ENCODE data around the gene KIF26A.

KIF26A gene

DNA sequence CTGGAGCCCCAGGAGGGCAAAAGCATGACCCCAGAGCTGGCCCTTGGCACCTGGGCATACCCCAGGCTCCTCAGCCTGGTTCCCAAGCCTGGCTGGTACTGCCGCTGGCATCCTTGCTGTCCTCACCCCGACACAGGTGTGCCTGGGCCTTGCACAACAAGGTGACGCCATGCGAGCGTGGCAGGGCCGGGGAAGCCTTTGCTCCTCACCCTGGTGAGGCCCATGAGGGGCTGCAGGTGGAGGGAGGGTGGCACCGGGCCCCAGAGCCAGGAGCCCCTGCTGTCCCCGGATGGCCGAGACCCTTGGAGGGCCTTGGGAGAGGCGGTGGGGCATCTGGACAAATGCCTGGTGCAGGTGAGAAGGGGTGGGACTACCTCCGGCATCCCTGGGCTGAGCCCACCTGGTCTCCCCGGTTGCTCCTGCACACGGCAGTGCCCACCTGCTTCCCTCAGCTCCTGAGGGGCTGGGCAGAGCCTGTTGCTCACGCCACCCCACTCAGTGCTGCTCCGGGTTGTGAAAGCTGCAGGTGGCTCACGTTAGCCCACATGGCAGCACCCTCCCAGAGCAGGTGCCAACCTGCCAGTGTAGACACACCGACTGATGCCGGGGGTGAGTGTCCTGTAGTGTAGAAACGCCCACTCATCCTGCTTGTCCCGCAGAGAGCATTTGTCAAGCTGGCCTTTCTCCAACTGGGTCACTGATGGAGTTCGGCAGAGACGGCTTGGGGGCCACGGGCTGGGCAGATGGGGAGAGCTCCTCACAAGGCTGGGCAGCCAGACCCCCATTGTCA lies 24.6 kb upstream of the KIF26A start:
- peak; percentile 1 for DNase-seq

DNA sequence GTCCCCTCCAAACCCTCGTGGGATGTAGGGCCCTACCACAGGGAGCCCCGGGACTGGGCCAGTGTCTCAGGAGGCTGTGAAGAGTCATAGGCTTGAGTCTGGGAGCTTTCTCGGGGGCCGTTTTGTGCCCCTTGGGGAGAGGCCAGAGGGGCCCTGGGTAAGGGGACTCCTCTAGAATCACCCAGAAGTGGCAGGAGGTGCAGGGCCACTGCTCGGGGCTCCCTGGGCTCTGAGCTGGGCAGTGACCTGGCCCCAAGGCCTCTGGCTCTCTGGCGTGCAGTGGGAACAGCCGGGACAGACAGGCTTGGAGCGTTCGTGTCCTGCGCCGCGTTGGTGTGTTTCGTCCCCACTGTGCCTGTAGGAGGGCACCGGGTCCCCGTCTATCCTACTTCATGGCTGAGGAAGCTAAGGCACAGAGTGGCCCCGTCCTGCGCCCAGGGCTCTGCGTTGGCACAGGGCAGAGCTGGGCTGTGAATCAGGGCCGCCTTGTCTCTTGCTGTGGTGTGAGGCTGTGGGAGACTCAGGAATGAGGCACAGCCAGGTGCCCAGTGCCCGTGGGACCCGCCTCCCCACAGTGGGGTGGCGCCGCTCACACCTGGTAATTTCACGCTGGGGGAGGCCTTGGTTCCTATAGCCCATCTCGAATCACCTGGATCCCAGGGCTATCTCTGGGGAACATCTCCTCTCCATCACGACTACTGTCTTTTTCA lies 23.8 kb upstream of the KIF26A start:
- DNase-seq, result peak; percentile 0

DNA sequence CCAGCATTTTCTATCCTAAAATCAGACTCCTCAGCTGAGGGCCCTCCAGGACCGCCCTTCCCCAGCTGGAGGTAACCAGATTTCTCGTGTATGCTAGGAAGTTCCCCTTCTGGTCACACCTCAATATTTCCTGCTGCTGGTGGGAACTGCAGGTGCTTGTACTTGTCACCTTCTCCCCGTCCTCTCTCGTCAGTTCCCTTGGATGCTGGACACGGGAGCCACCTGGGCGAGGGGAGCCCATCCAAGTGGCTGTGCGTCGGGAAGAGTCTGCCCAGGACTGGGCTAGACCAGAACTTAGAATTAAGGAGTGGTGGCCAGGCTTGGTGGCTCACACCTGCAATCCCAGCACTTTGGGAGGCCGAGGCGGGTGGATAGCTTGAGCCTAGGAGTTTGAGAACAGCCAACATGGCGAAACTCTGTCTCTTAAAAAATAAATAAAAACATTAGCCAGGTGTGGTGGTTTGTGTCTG lies 23.2 kb upstream of the KIF26A start:
- no peak for DNase-seq

DNA sequence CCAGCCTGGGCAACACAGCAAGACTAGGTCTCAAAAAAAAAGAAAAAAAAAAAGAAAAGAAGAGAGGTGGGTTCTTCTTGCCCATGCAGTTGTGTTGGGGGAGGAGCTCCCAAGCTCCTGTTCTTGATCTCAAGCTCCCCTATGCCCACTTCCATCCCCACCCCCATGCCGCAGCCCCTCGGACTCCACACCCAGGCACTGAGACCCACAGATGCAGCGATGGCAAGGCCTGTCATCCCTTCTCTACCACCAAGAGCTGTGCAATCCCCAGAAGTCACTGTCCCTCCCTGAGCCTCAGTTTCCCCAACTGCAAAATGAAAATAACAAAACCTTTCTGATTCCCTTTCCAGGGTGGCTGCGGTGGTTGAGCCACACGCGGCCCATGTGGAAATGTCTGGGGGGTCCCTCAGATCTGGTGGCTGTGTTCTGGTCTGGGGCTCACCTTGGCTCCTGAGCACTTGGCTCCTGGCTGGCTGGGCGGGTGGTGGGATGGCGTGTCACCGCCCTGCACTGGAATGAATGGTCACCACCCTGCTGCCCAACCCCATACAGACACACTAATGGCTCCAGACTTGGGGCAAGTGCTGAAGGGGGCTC lies 22.6 kb upstream of the KIF26A start:
- DNase-seq, result peak; percentile 0

DNA sequence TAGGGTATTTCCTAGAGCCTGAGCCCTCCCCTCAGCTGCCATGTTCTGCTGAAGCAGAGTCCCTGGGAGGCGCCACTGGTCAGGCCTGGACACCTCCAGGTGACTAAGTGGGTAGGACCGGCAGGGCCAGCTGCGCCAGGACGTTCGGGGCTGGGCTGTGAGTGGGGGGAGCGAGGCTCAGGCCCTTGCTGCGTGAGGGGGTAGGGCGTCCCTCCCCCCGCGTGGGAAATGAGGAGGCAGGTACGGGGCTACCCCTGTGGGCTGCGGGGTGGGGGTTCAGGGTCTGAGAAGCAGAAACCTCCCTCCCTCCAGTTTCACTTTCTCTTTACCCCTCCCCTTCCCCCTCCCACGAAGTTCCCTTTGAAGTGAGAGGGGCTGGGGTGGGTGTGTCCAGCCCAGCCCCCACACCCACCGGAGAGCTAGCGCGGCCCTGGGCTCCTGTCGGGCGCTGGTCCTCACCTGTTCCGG lies 22.1 kb upstream of the KIF26A start:
- DNase-seq, result peak; percentile 1

DNA sequence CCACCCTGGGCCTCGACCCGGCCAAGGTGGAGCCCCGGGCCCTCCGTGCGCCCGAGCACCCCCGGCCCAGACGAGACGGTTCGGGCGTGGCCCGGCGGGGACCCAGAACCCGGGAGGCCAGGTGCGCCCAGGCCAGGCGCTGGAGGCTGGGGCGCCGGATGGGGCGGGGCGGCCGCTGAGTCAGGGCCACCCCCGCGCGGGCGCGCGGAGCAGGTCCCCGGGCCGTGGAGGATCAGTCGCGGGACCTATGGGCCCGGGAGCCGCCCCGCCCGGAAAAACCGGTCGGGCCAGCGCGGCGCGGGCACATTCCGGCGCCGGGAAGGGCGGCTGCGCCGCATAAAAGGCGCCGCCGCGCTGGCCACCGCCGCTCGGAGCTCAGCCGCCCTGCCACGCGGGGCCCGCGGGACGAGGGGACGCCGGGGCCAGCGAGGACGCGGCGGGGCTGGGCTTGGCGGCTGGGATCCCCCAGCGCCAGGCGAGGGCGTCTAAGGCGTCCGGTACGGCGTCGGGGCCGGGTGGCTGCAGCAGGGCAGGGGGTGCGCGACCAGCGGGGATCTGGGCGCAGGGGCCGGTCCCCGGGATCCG lies 21.5 kb upstream of the KIF26A start:
- peak; percentile 27 for DNase-seq

DNA sequence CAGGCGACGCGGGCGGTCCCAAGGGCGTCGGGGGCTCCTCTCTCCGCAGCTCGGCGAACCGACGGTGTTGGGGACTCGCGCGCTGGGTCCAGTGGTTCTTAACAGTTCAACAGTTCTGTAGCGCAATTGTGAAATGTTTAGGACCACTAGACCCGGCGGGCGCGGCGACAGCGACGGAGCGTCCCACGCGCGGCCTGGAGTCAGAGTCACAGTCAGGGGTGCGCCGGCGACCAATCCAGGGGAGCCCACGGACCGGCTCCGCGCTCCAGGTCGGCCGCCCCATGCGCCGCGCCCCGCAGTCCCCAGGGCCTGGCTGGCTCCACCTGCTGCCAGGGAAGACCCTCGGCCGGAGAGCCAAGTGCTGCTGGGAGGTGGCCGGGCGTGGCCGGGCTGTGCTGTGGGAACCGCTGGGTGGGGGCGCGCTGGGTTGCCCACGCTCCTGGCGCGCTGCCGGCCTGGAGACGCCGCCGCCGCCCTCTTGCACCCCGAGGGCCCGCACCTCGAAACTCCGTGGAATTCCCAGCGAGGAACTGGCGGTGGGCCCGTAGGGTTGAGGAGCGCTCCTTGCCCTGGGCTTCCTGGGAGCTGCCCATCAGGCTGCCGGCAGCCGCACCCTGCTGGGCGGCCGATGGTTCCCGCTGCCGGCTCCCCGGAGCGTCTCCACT lies 20.9 kb upstream of the KIF26A start:
- peak; percentile 1 for DNase-seq

DNA sequence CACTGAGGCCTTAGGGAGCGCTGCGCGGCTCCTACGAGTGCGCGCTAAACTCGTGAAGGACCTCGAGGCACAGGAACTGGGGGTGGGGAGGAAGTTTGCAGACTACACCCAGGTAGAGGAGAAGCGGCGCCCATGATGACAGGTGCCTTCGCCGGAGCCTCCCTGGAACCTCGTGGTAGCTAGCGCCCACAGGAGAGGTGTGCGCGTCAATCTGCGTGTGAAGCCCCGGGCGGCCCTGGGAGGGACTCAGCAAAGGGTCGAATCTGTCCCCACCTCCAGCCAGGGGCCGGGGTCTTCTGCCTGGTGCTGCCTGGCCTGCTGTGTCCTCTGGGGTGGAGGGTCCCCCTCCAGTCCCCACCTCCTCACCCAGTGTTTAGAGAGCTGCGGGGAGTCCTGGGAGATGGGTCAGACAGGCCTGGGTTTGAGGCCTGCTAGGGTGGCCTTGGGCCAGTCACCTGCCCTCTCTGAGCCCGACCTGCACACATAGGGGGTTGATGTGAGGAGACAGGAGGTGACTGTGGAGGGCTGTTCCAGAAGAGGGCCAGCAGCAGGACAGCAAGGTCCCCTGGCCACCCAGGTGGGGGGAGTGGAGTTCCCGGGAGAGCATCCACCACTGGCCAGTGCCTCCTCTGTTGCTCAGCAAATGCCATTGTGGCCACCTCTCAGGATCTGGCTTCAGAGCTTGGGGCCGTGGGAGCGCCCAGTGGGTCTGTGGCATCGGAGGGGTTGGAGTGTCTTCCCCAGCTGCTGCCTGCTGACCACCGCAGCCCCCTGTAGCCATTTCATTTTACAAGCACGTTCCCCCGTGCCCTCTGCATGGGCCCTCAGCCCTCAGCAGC lies 20.2 kb upstream of the KIF26A start:
- DNase-seq, result peak; percentile 1

DNA sequence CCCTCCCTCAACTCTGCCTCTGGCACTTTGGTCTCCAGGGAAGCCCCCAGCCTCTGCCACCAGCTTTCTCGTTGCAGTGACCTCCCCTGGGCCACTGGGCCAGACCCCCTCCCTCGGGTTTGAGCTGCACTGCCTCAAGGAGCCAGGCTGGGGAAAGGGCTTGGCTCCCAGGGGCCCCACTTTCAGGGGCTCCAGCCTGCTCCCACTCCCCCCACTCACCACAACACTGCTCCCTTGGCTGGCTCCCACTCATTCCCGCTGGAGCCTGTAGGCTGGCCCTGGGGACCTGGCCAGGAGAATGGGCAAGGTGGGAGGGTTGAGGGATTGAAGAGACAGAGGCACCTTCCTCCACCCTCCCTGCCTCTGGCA lies 19.3 kb upstream of the KIF26A start:
- DNase-seq, result no peak

DNA sequence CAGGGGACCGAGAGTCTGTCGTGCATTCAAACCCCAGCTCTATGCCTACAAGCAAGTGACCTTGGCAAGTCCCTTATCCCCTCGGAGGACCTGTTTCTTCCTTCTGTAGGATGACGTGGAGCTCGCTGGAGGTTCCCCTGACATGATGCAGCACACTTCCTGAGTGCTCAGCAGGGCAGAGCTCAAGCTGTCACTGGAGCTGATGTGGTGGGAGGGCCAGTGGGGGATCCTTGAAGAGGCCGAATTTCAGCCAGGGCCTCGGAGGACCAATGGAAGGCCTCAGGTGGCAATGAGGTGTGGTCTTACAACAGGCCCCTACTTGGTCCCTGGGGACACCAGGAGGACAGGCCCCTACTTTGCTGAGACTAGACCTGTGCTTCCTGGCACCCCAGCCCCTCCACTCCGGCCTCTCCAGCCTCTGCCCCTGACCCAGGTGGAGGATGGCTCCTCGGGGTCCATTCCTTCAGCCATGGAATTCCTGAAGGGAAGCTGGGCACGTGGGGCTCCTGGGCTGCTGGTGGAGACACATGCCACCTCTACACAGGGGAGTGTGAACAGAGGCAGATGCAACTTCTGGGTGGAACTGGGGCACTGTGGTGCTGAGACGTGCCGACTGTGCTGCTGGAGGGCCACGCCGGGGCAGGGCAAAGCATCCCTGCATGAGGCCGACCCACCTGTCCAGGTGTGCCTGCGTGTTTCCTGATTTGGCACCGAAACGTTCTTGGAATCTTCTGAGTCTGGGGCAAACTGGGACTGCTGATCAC lies 18.7 kb upstream of the KIF26A start:
- DNase-seq, result peak; percentile 0

DNA sequence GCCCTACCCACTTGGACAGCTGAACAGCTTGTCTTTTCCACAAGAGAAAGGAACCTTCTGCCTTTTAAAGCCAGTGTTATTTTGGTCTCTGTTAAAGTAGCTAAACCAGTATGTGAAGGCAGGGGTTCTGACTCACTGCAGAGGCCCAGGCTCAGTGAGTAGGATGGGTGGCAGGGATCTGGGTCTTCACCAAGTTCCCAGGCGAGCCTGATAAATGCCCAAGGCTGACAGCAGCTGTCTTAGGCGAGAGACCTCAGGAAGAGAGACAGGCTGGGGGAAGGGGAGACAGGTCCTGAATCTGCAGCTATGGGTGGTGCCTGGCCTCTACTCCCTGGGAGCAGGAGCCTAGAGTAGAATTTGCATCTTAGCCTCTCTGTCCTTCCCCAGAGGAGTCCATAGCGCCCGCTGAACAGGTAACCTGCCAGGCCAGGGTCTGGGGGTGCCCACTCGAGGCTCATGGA lies 18.1 kb upstream of the KIF26A start:
- DNase-seq, result no peak

DNA sequence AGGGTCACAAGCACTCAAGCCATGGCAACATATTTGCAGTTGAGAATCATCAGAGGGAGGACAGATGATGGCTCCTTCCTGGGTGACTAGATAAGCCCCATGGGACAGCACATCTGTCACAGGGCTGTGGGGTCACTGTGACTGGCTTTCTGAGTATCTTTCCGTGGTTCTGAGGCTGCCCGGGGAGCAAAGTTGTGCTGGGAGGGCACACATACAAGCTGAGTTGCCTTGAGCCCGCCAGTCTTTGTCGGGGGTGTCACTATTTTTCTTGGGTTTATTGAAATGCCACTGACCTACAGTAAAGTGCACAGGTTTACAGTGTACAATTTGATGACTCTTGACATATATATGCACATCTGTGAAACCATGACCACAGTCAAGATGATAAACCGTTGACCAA lies 17.2 kb upstream of the KIF26A start:
- DNase-seq, result no peak

DNA sequence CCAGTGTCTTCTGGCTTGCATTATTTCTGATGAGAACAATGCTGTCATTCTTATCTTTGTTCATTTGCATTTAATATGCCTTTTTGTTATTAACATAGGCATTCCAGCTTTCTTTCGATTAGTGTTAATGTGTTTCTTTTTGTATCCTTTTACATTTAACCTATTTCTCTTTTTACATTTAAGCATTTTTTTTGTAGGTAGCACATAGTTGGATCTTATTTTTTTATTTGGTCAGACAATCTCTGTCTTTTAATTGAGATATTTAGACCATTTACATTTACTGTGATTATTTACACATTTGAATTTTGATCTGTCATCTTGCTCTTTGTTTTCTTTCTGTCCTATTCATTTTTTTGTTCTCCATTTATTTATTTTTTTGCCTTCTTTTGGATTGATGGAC lies 14.5 kb upstream of the KIF26A start:
- no peak for DNase-seq

DNA sequence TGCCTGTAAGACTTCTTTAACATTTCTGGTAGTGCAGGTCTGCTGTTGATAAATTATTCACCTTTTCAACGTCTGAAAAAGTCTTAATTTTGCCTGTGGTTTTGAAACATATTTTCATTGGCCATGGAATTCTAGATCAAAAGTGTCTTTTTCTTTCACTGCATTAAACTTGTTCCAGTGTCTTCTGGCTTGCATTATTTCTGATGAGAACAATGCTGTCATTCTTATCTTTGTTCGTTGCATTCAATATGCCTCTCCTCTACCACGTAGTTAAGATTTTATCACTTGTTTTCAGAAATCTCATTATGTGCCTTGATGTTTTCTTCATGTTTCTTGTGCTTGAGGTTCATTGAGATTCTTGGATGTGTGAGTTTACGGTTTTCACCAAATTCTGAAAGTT lies 13.4 kb upstream of the KIF26A start:
- DNase-seq, result no peak

DNA sequence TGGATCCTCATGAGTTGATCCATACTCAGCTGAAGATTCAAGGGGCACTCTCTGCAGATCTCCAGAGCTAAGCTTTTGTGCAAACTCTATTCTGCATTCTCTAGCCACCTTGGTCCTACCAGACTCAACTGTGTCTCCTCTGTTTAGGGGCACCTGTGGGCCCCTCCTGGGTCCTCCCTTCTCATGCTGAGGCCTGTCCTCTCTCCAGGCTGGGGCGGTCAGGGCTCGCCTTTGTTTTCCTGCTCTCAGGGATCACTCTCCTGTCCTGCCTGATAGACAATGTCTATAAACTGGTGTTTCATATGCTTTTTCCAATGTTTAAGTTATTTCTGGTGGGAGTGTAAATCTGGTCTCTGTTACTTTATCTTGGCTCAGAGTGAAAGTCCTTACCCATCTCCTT lies 11.6 kb upstream of the KIF26A start:
- no peak for DNase-seq

DNA sequence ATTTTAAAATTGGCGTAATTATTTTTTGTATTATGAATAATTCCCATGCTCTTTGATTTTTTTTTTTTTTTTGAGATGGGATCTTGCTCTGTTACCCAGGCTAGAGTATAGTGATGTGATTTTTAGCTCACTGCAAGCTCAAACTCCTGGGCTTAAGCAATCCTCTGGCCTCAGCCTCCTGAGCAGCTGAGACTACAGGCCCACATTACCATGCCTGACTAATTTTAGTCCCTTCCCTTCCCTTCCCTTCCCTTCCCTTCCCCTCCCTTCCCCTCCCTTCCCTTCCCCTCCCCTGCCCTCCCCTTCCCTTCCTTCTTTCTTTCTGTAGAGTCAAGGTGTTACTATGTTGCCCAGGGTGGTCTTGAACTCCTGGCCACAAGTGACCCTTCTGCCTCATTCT lies 9.4 kb upstream of the KIF26A start:
- no peak for DNase-seq

DNA sequence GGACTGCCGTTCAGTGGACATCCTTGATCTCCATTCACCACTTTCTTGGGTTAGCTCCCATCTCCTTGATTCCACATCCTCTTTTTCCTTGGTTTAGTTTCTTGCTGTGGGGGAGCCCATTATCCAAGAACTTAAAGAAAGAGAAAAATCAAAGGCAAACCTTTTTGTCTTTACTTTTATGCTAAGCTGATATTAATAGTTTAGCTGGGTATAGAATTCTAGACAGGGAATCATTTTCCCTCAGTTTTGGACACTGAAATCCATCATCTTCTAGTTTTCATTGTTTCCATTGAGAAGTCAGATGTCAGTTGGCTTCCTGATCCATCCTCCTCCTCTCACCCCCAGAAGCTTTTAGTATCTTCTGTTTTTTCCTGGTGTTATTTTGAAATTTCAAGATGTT lies 8.8 kb upstream of the KIF26A start:
- DNase-seq, result no peak

DNA sequence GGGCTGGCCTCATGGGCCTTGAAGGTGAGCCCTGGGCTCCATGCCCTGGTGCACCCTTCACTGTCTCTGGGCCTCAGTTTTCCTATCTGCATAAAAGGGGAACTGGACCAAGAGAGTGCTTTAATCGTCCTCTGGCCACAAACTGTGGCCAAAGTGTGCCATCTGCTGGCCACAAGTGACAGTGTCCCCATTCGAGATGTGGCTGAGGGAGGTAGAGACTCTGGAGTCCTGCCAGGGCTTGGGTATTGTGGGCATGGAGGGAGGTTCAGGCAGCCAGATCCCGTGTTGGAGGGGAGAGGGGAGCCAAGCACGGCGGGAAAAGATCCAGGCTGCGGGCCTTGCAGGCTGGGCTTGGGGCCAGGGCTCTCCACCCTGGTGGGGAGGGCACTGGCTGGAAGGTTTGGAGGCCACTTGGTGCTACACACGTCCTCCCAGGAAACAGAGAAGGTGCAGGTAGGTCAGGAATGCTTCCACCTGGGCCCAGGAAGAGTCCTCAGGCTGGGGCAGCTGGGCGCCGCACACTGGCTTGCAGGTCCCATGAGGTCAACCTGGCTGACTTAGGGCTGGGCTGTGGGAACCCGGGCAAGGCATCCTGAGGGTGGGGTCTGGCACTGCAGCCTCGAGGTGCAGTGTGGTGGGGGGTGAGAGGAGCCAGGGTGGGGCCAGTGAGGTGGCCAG lies 7.3 kb upstream of the KIF26A start:
- no peak for DNase-seq

DNA sequence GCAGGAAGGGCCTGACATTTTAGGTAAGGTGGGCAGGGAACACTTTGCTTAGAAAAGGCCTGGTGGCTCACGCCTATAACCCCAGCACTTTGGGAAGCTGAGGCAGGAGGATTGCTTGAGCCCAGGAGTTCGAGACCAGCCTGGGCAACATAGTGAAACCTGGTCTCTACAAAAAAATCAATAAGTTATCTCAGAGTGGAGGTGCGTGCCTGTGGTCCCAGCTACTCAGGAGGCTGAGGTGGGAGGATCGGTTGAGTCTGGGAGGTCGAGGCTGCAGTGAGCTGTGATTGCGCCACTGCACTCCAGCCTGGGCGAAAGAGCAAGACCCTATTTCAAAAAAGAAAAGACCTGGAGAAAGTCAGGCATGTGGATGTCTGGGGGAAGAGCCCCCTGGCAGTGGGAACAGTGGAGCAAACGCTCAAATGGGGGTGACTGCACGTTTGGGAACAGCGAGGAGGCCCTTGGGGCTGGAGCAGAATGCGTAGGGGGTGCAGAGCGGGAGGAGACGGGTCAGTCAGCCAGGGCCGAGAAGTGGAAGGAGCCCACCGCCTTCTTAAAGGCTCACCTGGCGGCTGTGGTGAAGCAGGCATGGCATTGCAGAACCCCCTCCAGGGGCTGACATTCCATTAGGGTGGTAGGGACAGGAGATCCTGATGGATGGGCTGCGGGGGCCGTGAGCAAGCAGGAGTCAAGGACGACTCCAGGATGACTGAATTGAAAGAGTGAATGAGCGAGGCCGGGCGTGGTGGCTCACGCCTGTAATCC lies 6.2 kb upstream of the KIF26A start:
- DNase-seq, result no peak

DNA sequence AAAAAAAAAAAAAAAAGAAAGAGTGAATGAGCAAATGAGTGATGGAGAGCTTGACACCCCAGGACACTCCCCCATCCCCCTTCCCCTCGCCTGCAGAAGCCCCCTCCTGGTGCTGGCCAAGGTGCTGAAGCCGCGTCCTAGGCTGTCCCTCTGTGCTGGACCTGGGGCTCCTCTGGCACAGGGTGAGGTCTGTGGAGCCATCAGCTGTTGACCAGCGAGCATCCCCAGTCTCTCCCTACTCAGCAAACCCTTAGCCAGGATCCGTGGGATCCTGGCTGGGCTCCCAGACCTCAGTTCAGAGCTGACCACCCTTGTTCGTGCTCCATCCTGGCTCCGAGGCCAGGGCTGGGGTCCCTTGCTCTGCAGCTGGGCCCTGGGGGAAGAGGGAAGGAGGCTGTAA lies 5.4 kb upstream of the KIF26A start:
- no peak for DNase-seq

All from stimulated activated CD4-positive, alpha-beta T cell treated with anti-CD3 and anti-CD28 coated beads, Interleukin-4, amount 100 ng/mL, for 1 hour (primary cell).